ENCODE measurements around the gene KCNJ18. TPM values are rescaled to one million over a fixed set of nuclear protein-coding genes. Genes with fewer than 3 reads are reported as not detected.
"Not testable (repeated sequence)": the region's sequence is repeated elsewhere in the genome, so short reads cannot be mapped to it uniquely, and the experiment has no call there.

KCNJ18 gene
- total RNA-seq, 2 donors from 2014 or later = not detected

GRCh38 chr17:21696842-21697507 is 4.7 kb downstream of the KCNJ18 start:
- not testable (repeated sequence) for H3K27ac Mint-ChIP-seq; ATAC-seq (replicated peaks in 1 of 2); H3K4me1 Mint-ChIP-seq (ENCODE audit: low read depth); H3K36me3 Mint-ChIP-seq (ENCODE audit: insufficient read depth in 2 of 2); H3K9me3 Mint-ChIP-seq; H3K4me3 Mint-ChIP-seq; DNase-seq; H3K27me3 Mint-ChIP-seq (ENCODE audit: low read depth)

- not testable (repeated sequence) for DNase-seq; H3K27ac Mint-ChIP-seq; H3K9me3 Mint-ChIP-seq; H3K27me3 Mint-ChIP-seq (ENCODE audit: low read depth); H3K36me3 Mint-ChIP-seq (ENCODE audit: insufficient read depth in 2 of 2); ATAC-seq (replicated peaks in 1 of 2); H3K4me3 Mint-ChIP-seq; H3K4me1 Mint-ChIP-seq (ENCODE audit: low read depth)
Observed at GRCh38 chr17:21697508-21697860, 5.2 kb downstream of the KCNJ18 start.

- DNase-seq; H3K4me3 Mint-ChIP-seq; H3K27me3 Mint-ChIP-seq (ENCODE audit: low read depth); H3K9me3 Mint-ChIP-seq; H3K36me3 Mint-ChIP-seq (ENCODE audit: insufficient read depth in 2 of 2); ATAC-seq (replicated peaks in 1 of 2); H3K27ac Mint-ChIP-seq; H3K4me1 Mint-ChIP-seq (ENCODE audit: low read depth): not testable (repeated sequence)
Observed at GRCh38 chr17:21698437-21699075, 6.2 kb downstream of the KCNJ18 start.

- not testable (repeated sequence) for H3K36me3 Mint-ChIP-seq (ENCODE audit: insufficient read depth in 2 of 2); H3K27ac Mint-ChIP-seq; DNase-seq; H3K4me3 Mint-ChIP-seq; H3K27me3 Mint-ChIP-seq (ENCODE audit: low read depth); H3K4me1 Mint-ChIP-seq (ENCODE audit: low read depth); ATAC-seq (replicated peaks in 1 of 2); H3K9me3 Mint-ChIP-seq
Observed at GRCh38 chr17:21699124-21699523, 6.8 kb downstream of the KCNJ18 start.

GRCh38 chr17:21699573-21700236 is 7.4 kb downstream of the KCNJ18 start:
- H3K36me3 Mint-ChIP-seq (ENCODE audit: insufficient read depth in 2 of 2); H3K4me1 Mint-ChIP-seq (ENCODE audit: low read depth); H3K4me3 Mint-ChIP-seq; H3K27me3 Mint-ChIP-seq (ENCODE audit: low read depth); H3K27ac Mint-ChIP-seq; DNase-seq; H3K9me3 Mint-ChIP-seq: not testable (repeated sequence)
- ATAC-seq (replicated peaks in 1 of 2) = peak in 1 of 2 donors; percentile 32

GRCh38 chr17:21701090-21701489 is 8.8 kb downstream of the KCNJ18 start:
- H3K9me3 Mint-ChIP-seq; H3K4me1 Mint-ChIP-seq (ENCODE audit: low read depth); ATAC-seq (replicated peaks in 1 of 2); H3K27me3 Mint-ChIP-seq (ENCODE audit: low read depth); H3K36me3 Mint-ChIP-seq (ENCODE audit: insufficient read depth in 2 of 2); DNase-seq; H3K27ac Mint-ChIP-seq; H3K4me3 Mint-ChIP-seq: not testable (repeated sequence)

GRCh38 chr17:21702029-21702428 is 9.7 kb downstream of the KCNJ18 start:
- H3K4me1 Mint-ChIP-seq (ENCODE audit: low read depth); ATAC-seq (replicated peaks in 1 of 2): not testable (repeated sequence)

GRCh38 chr17:21702521-21702920 is 10.2 kb downstream of the KCNJ18 start:
- H3K36me3 Mint-ChIP-seq (ENCODE audit: insufficient read depth in 2 of 2); H3K4me1 Mint-ChIP-seq (ENCODE audit: low read depth); ATAC-seq (replicated peaks in 1 of 2); H3K27ac Mint-ChIP-seq; H3K9me3 Mint-ChIP-seq; H3K4me3 Mint-ChIP-seq; DNase-seq; H3K27me3 Mint-ChIP-seq (ENCODE audit: low read depth): not testable (repeated sequence)

More at GRCh38 chr17:21702029-21702428, 9.7 kb downstream of the KCNJ18 start:
- H3K36me3 Mint-ChIP-seq (ENCODE audit: insufficient read depth in 2 of 2); DNase-seq; H3K4me3 Mint-ChIP-seq; H3K27me3 Mint-ChIP-seq (ENCODE audit: low read depth); H3K9me3 Mint-ChIP-seq; H3K27ac Mint-ChIP-seq: not testable (repeated sequence)

- not testable (repeated sequence) for DNase-seq; H3K4me1 Mint-ChIP-seq (ENCODE audit: low read depth); H3K36me3 Mint-ChIP-seq (ENCODE audit: insufficient read depth in 2 of 2); H3K9me3 Mint-ChIP-seq; H3K27me3 Mint-ChIP-seq (ENCODE audit: low read depth); H3K27ac Mint-ChIP-seq; ATAC-seq (replicated peaks in 1 of 2); H3K4me3 Mint-ChIP-seq
Observed at GRCh38 chr17:21702940-21703640, 10.8 kb downstream of the KCNJ18 start.

GRCh38 chr17:21703891-21704872 is 11.9 kb downstream of the KCNJ18 start:
- not testable (repeated sequence) for H3K9me3 Mint-ChIP-seq; H3K27ac Mint-ChIP-seq; H3K36me3 Mint-ChIP-seq (ENCODE audit: insufficient read depth in 2 of 2); H3K4me3 Mint-ChIP-seq; H3K27me3 Mint-ChIP-seq (ENCODE audit: low read depth); ATAC-seq (replicated peaks in 1 of 2); DNase-seq; H3K4me1 Mint-ChIP-seq (ENCODE audit: low read depth)

GRCh38 chr17:21705021-21705601 is 12.8 kb downstream of the KCNJ18 start:
- Mint-ChIP-seq H3K36me3 (ENCODE audit: insufficient read depth in 2 of 2) (no peaks in the 10 kb centered on the region), H3K9me3 (no peaks in the 10 kb centered on the region), H3K27me3 (ENCODE audit: low read depth) (no peaks in the 10 kb centered on the region), H3K4me3 (no peak overlapping the region), H3K4me1 (ENCODE audit: low read depth) (no peaks in the 10 kb centered on the region), H3K27ac (no peak overlapping the region)
- DNase-seq (no peak), ATAC-seq (replicated peaks in 1 of 2) (no peak)

- not testable (repeated sequence) for ATAC-seq (replicated peaks in 1 of 2); H3K4me1 Mint-ChIP-seq (ENCODE audit: low read depth); H3K27ac Mint-ChIP-seq; H3K27me3 Mint-ChIP-seq (ENCODE audit: low read depth); H3K4me3 Mint-ChIP-seq; H3K9me3 Mint-ChIP-seq; DNase-seq; H3K36me3 Mint-ChIP-seq (ENCODE audit: insufficient read depth in 2 of 2)
Observed at GRCh38 chr17:21705746-21706145, 13.4 kb downstream of the KCNJ18 start.
